NCI-H446 (cell line): ENCODE data around the gene TMED10.
"Not testable (repeated sequence)": the region's sequence is repeated elsewhere in the genome, so short reads cannot be mapped to it uniquely, and the experiment has no call there.

Experiments
- DNase-seq, 2 experiments: peaks; one replicate each; lab custom pipeline; 2025; lab: John Stamatoyannopoulos, UW

Gene TMED10

GRCh38 chr14:75127474-75127820 is 49.0 kb downstream of the TMED10 start:
- not testable (repeated sequence) for DNase-seq

DNA sequence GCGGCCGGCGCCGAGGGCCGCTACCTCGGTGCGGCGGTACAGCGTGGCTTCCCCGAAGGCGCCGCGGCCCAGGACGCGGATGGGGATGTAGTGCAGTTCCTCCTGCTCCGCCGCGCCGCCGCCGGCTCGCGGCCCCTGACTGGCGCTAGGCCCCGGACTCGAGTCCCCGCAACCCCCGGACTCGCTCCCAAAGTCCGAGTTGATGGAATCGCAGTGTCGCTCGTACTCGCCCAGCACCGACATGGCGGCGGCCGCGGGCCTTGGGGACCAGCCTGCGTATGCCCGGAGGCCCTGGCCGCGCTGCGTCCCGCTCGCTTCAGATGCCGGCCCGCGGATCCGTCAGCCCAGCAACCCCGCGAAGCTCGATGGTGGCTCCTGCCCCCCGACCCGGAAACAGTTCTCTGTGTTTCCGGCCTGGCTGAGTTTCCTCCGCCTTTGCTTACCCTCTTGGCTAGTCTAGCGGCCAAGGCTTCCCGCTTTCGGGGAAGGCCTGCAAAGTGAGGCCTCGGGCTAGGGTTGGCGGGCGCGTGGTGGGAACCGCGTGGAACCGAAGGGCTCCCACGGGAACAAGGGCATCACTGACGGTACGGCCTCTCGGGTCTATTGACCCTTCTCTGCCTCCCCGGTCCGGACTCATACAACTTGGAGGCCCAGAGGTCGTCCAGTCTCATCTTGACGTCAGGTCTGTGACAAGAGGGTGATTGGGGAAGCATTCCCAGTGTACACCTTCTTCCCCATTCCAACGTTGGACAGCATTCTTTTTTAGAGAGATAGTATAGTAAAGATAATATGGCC is 49.5 kb downstream of the TMED10 start, which contains the start of gene NEK9:
NEK9 (minus strand) TSS at position 370 of the 795 bp plus-strand sequence; CDS start at position 243, 127 bp downstream.
- peak; percentile 74 to 87 for DNase-seq

DNA sequence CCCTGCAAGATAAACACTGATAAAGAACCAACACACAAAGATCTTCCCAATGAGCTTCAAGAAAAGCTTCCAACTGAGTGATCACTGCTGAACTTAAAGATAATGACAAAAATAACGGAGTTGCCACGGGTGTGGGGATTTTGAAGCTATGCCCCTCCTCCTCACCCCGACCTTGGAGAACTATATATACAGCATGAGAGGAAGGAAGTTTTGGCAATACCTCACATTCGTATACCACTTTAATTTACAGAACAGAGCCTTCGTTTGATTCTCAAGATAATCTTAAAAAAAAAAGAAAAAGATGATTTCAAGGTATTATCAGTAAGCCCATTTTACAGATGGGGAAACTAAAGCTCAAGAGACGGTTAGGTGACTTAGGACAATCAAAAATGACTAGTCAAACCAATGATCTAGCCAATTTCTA is 50.3 kb downstream of the TMED10 start:
- DNase-seq = no peak

GRCh38 chr14:75125617-75126016 is 50.8 kb downstream of the TMED10 start:
- DNase-seq = no peak

GRCh38 chr14:75123991-75124390 is 52.4 kb downstream of the TMED10 start:
- no peak for DNase-seq

DNA sequence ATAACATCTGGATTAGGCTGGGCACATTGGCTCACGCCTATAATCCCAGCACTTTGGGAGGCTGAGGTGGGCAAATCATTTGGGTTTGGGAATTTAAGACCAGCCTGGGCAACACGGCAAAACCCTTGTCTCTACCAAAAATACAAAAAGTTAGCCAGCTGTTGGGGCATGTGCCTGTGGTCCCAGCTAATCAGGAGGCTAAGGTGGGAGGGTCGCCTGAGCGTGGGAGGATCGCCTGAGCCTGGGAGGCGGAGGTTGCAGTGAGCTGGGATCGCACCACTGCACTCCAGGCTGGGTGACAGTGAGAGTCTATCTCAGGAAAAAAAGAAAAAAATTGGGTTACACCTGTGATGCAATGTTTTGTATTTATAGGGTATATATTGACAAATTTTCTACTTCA is 54.9 kb downstream of the TMED10 start:
- no peak for DNase-seq

DNA sequence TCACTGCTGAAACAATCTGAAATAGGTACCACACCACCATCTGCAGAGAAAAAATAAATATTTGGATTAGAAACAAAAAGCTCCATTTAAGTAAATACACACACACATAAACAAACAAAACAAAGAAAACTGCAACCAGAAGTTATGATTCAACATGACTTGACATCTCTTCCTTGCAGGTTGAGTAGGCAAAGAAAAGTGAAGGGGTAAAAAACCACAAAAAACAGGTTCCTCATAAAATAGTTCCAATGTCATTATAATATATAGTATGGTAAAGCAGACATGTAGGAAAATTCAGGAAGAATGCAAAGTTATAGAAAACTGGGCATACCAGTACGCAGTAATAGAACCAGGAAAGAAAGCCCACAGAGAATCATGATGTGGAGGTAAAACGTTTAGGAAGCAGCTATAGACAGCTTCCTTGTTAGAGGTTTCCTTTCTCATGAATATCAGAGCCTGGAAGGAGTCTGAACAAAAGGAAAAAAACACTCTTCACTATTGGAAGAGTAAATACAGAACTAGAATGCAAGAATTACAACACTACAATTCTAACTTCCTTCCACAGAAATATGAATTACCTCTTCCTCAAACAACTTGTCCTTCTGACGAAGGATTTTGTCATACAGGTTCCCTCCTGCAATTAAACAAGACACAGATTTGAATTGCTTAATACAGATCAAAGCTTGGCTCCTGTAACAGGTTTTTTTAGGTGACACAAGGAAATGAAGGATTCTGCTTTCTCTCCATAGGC is 55.7 kb downstream of the TMED10 start:
- no peak for DNase-seq

- no peak for DNase-seq
Observed at GRCh38 chr14:75119056-75119455, 57.4 kb downstream of the TMED10 start.

GRCh38 chr14:75113932-75114539 is 62.4 kb downstream of the TMED10 start:
- DNase-seq = no peak

DNA sequence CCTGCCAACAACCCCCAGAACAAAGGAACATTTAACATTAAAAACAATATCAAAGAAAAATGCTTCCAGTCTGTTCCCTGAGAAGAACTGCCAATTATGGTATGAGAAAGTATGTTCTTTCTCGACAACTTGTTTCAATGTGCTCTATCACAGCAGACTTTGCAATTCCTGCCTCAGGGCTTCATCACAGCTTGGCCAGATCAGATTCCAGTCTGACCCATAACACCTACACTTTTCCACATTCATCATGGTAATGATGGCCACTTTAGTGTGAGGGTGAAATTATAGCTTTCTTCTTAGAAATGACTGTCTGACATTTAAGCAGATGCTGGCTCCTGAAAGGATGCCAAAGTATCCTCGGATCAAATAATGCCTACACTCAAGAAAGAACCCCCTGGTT is 66.5 kb downstream of the TMED10 start:
- no peak for DNase-seq

DNA sequence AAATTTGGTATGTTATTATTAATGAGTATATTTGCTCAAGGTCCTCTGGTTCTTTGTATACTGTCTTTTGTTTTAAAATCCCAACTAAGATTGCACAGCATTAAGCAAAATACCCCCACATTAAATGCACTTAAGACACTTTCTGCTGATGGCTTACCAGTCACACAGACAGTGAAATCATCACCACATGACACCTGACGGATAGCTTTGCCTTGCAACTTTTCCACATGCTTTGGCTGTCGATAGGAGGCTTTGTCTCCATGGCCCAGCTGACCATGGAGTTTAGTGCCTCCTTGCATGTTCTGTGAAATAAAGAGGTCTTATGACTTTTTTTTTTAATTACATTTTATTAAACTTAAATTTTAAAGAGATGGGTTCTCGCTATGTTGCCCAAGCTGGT is 69.2 kb downstream of the TMED10 start:
- DNase-seq = no peak

- DNase-seq = no peak
Observed at GRCh38 chr14:75101491-75101890, 74.9 kb downstream of the TMED10 start.

- DNase-seq = no peak
Observed at GRCh38 chr14:75098682-75099081, 77.7 kb downstream of the TMED10 start.

DNA sequence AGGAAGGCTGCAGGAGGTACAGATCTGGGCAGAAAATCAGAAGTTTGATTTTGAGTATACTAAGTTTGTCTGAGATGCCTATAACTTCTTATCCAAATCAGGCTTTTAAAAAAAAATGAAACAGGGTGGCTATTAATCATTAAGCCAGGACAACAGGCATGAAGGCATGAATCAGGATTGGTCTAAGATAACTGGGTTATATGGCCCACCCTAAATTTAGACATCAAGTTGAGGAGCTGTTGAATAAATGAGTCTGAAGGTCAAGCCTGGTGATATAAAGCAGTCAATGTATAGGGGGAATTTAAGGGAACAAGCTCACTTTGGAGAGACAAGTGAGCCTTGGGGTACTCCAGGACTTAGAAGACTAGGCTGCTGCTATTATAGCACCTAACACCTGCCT is 78.2 kb downstream of the TMED10 start:
- no peak for DNase-seq

- DNase-seq = no peak
Observed at GRCh38 chr14:75096959-75097358, 79.5 kb downstream of the TMED10 start.

DNA sequence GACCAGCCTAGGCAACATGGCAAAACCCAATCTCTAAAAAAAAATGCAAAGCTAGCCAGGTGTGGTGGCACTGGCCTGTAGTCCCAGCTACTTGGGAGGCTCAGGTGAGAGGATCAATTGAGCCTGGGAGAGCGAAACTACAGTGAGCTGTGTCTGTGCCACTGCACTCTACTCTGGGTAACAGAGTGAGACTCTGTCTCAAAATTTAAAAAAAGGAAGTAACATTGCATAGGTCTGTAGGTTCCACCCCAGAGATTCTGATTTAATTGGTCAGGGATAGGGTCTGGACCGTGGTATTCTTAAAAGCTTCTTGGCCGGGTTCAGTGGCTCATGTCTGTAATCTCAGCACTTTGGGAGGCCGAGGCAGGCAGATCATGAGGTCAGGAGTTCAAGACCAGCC is 80.7 kb downstream of the TMED10 start:
- DNase-seq = no peak

DNA sequence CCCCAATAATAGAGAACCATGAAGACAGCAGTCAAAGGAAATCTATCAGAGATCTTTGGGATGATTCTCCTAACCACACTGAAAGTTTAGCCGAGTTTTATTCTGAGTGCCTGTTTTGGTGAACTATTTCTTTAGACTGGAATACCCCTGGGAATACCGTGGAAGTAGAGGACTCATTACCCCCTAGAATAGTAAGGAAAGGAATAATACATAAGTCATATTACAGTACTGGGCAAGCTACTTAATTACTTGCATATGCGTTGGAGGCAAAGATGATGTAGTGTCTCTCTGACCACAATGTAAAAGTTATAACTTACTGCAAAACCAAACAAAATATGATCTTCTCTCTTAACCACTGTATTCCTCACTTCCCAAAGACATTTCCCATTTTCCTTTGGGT is 81.5 kb downstream of the TMED10 start:
- no peak for DNase-seq

GRCh38 chr14:75092698-75093097 is 83.7 kb downstream of the TMED10 start:
- DNase-seq = no peak

DNA sequence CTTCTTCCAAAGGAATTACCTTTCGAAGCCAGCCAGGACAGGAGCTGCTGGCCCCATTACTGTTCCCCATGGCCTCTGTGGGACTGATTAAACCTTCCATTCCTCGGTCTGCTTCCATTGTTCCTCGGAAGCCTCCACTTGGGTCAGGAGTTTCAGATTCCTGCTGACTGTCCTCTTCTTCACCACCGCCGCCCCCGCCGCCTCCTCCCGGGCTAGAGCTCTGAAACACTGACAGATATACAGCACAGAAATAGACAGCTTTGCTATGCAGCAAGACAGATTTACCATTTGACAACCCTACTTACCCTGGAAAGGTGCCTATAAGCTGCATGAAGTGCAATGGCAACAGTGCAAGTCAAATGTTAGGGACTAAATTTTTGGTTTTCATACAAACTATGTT is 85.2 kb downstream of the TMED10 start:
- no peak for DNase-seq

DNA sequence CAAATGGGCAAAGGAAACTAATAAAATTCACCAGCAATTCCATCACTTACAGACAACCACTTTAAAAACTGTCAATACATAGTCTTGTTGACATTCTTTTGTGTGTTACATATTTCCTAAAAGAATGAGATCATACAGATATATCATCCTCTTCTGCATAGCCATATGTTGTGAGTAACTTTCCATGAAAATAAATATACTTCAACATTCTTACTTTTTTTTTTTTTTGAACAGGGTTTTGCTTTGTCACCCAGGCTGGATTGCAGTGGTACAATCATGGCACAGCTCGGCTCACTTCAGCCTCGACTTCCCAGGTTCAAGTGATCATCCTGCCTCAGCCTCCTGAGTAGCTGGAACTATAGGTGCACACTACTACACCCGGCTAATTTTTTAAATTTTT is 86.1 kb downstream of the TMED10 start:
- DNase-seq = no peak

- DNase-seq = peak; percentile 63 to 66
Observed at GRCh38 chr14:75088566-75089373, 87.6 kb downstream of the TMED10 start.

GRCh38 chr14:75088153-75088552 is 88.3 kb downstream of the TMED10 start:
- DNase-seq = no peak
